Ovary (tissue), 3 donors: ENCODE results near the gene HDAC9.

Source experiments
- EP300 ChIP-seq: sonication (generic); formaldehyde crosslinking; IDR thresholded peaks from one replicate; pipeline ENCODE4 v1.6.1; 2017; ENCODE audit warnings: antibody characterized with exemption
- POLR2A ChIP-seq: fragments of 450-650 bp; IDR thresholded peaks from one replicate; pipeline ENCODE4 v1.6.1; 2017; ENCODE audit warnings: antibody characterized with exemption, mild to moderate bottlenecking, moderate library complexity
- TF ChIP-seq, protein P1 (sequence below), 3 donors: fragments of 450-650 bp in 2 of 3; fragments of 200-600 bp in 1 of 3; IDR thresholded peaks; one replicate each; pipeline versions ENCODE4 v1.5.1 to v1.8.0; 2016 to 2022; ENCODE audit warnings: antibody characterized with exemption in 3 of 3, mild to moderate bottlenecking in 1 of 3
- donor health status: DM: no; HTN: no; CAD: no.

- TF ChIP-seq, protein P1, sequence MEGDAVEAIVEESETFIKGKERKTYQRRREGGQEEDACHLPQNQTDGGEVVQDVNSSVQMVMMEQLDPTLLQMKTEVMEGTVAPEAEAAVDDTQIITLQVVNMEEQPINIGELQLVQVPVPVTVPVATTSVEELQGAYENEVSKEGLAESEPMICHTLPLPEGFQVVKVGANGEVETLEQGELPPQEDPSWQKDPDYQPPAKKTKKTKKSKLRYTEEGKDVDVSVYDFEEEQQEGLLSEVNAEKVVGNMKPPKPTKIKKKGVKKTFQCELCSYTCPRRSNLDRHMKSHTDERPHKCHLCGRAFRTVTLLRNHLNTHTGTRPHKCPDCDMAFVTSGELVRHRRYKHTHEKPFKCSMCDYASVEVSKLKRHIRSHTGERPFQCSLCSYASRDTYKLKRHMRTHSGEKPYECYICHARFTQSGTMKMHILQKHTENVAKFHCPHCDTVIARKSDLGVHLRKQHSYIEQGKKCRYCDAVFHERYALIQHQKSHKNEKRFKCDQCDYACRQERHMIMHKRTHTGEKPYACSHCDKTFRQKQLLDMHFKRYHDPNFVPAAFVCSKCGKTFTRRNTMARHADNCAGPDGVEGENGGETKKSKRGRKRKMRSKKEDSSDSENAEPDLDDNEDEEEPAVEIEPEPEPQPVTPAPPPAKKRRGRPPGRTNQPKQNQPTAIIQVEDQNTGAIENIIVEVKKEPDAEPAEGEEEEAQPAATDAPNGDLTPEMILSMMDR (IDR thresholded peaks at IDR 0.05), result no peak
- no peak for TF ChIP-seq POLR2A
- TF ChIP-seq EP300, result no peak
These were observed 350.2 kb downstream of the HDAC9 start for GRCh38 chr7:18845700-18846099.
